ENCODE results near the gene ARHGAP26. TPM values are rescaled to one million over a fixed set of nuclear protein-coding genes. Genes with fewer than 3 reads are reported as not detected.
"Not testable (repeated sequence)": the region's sequence is repeated elsewhere in the genome, so short reads cannot be mapped to it uniquely, and the experiment has no call there.

The ARHGAP26 gene
- total RNA-seq, 1 experiment from 2014 or later = 65.5 TPM

DNA sequence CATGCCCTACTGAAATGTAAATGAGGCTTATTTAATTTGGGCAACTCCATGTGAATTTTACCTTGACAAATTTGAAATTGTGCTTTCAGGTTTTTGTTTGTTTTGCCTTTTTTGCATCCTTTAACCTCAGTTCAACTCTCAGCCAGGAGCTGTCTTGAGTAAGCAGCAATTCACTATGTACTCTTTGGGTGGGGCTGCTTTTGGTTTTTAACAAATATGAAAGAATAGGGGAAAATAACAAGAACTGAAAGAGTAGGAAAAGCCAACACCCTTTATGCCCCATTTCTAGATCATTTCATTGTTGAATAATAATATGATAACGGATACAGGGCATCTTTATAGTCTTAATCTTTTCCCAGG is 192.0 kb downstream of the ARHGAP26 start:
- Histone ChIP-seq H3K27ac (ENCODE audit: low read length) (no peak overlapping the region), H3K27me3 (ENCODE audit: control insufficient read depth, insufficient read depth, low read length) (no peaks in the 10 kb centered on the region), H3K4me1 (ENCODE audit: control insufficient read depth, insufficient read depth, low read length) (0 out of 2 replicates have a peak, but pooled peaks cover 3% of the 10 kb centered on the region), H3K36me3 (ENCODE audit: control insufficient read depth, insufficient read depth, low read length) (no peaks in the 10 kb centered on the region), H3K4me3 (ENCODE audit: low read depth in 2 of 2, low read length in 2 of 2) (no peak overlapping the region), H3K9me3 (ENCODE audit: control insufficient read depth, insufficient read depth, low read depth, low read length) (no peaks in the 10 kb centered on the region)
- BruUV-seq (replicated peaks) = no TSS peak
- in situ Hi-C loops (cut with HindIII; ENCODE audit: low pct_unique_long_range_greater_than_20kb, low sequenced_read_pairs) (no loop called here), intact Hi-C loops (cut with micrococcal nuclease; ENCODE audit: unreplicated experiment) (no loop called here)
- ATAC-seq (no peak), DNase-seq (ENCODE audit: low read depth, low spot score) (no peak)
- TF ChIP-seq, protein P1, sequence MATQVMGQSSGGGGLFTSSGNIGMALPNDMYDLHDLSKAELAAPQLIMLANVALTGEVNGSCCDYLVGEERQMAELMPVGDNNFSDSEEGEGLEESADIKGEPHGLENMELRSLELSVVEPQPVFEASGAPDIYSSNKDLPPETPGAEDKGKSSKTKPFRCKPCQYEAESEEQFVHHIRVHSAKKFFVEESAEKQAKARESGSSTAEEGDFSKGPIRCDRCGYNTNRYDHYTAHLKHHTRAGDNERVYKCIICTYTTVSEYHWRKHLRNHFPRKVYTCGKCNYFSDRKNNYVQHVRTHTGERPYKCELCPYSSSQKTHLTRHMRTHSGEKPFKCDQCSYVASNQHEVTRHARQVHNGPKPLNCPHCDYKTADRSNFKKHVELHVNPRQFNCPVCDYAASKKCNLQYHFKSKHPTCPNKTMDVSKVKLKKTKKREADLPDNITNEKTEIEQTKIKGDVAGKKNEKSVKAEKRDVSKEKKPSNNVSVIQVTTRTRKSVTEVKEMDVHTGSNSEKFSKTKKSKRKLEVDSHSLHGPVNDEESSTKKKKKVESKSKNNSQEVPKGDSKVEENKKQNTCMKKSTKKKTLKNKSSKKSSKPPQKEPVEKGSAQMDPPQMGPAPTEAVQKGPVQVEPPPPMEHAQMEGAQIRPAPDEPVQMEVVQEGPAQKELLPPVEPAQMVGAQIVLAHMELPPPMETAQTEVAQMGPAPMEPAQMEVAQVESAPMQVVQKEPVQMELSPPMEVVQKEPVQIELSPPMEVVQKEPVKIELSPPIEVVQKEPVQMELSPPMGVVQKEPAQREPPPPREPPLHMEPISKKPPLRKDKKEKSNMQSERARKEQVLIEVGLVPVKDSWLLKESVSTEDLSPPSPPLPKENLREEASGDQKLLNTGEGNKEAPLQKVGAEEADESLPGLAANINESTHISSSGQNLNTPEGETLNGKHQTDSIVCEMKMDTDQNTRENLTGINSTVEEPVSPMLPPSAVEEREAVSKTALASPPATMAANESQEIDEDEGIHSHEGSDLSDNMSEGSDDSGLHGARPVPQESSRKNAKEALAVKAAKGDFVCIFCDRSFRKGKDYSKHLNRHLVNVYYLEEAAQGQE (IDR thresholded peaks at IDR 0.05; ENCODE audit: insufficient read depth in 1 of 2, low read depth in 2 of 2, low read length in 1 of 2) = no peak
- TF ChIP-seq, protein P2, sequence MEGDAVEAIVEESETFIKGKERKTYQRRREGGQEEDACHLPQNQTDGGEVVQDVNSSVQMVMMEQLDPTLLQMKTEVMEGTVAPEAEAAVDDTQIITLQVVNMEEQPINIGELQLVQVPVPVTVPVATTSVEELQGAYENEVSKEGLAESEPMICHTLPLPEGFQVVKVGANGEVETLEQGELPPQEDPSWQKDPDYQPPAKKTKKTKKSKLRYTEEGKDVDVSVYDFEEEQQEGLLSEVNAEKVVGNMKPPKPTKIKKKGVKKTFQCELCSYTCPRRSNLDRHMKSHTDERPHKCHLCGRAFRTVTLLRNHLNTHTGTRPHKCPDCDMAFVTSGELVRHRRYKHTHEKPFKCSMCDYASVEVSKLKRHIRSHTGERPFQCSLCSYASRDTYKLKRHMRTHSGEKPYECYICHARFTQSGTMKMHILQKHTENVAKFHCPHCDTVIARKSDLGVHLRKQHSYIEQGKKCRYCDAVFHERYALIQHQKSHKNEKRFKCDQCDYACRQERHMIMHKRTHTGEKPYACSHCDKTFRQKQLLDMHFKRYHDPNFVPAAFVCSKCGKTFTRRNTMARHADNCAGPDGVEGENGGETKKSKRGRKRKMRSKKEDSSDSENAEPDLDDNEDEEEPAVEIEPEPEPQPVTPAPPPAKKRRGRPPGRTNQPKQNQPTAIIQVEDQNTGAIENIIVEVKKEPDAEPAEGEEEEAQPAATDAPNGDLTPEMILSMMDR (IDR thresholded peaks at IDR 0.05) = no peak
- TF ChIP-seq SIN3A (IDR thresholded peaks at IDR 0.05; ENCODE audit: borderline replicate concordance, insufficient read depth, low read depth, low read length) = no peak
- TF ChIP-seq POLR2AphosphoS5 (IDR thresholded peaks at IDR 0.05; ENCODE audit: low read depth, low read length) = no peak
- TF ChIP-seq TCF7L2 (IDR thresholded peaks at IDR 0.05; ENCODE audit: low read depth, low read length) = no peak
- ChIA-PET CTCF (interaction anchor here (0.7 kb wide), 1 partner anchor 238 kb away, joined by 5 read pairs; no protein-coding TSS in a partner anchor), POLR2A (no interaction called here)

DNA sequence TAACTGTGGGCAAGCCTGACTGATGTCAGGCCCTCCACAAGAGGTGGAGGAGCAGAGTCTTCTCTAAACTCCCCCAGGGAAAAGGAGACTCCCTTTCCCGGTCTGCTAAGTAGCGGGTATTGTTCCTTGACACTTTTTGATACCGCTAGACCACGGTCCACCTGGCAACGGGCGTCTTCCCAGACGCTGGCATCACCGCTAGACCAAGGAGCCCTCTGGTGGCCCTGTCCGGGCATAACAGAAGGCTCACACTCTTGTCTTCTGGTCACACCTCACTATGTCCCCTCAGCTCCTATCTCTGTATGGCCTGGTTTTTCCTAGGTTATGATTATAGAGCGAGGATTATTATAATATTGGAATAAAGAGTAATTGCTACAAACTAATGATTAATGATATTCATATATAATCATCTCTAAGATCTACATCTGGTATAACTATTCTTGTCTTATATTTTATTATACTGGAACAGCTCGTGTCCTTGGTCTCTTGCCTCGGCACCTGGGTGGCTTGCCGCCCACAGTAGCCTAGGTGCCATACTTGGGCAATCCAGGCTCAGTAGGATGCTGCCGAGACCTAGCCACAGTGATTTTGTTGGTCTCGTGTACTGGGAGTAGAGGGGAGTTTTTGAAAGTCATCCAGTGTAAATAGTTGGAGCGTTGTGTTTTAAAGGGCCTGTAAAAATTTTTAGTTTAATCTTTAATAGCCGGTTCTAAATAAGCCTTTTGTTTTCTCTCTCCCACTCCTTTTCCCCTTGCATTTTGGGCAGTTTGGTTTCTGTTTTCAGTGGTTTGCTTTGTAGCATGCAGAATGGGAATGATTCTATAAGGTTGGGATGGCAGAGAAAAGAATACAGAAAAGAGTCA is 195.3 kb downstream of the ARHGAP26 start:
- ATAC-seq; H3K4me3 ChIP-seq (ENCODE audit: low read depth in 2 of 2, low read length in 2 of 2); BruUV-seq (replicated peaks); CTCF ChIA-PET; H3K27me3 ChIP-seq (ENCODE audit: control insufficient read depth, insufficient read depth, low read length); H3K9me3 ChIP-seq (ENCODE audit: control insufficient read depth, insufficient read depth, low read depth, low read length); in situ Hi-C loops (cut with HindIII; ENCODE audit: low pct_unique_long_range_greater_than_20kb, low sequenced_read_pairs); H3K4me1 ChIP-seq (ENCODE audit: control insufficient read depth, insufficient read depth, low read length); H3K36me3 ChIP-seq (ENCODE audit: control insufficient read depth, insufficient read depth, low read length); DNase-seq (ENCODE audit: low read depth, low spot score); intact Hi-C loops (cut with micrococcal nuclease; ENCODE audit: unreplicated experiment); H3K27ac ChIP-seq (ENCODE audit: low read length); POLR2A ChIA-PET: not testable (repeated sequence)
- TF ChIP-seq, protein P2 (IDR thresholded peaks at IDR 0.05) = peak; percentile 83
